Psoas muscle (tissue), 8 donors: ENCODE data around the gene DNAJB11. TPM values are rescaled to one million over a fixed set of nuclear protein-coding genes. Genes with fewer than 3 reads are reported as not detected.
"Not testable (repeated sequence)": the region's sequence is repeated elsewhere in the genome, so short reads cannot be mapped to it uniquely, and the experiment has no call there.

ENCODE experiments used
- ATAC-seq, 4 donors: fragments of 200-7000 bp; cut with Tn5 transposase; one replicate each; pipeline ENCODE4 v1.9.1; 2020; ENCODE audit warnings: moderate library complexity in 3 of 4, mild to moderate bottlenecking in 2 of 4
- DNase-seq, 2 donors: peaks; one replicate each; pipeline ENCODE4 v3.0.0-alpha.2; 2020
- H3K27ac ChIP-seq: fragments of 200-600 bp; one replicate; pipeline ENCODE4 v1.8.0; 2022
- H3K27me3 ChIP-seq, 3 donors: fragments of 200-600 bp in 1 of 3; one replicate each; pipeline versions ENCODE4 v1.6.1 to v1.8.0; 2013 to 2022; ENCODE audit warnings: low read length in 2 of 3, mild to moderate bottlenecking in 2 of 3, moderate library complexity in 1 of 3; ENCODE audit not compliant: insufficient read depth in 3 of 3
- H3K36me3 ChIP-seq, 2 donors: fragments of 200-600 bp in 1 of 2; one replicate each; pipeline versions ENCODE4 v1.6.1 to v1.8.0; 2013 to 2022; ENCODE audit warnings: low read depth in 1 of 2, mild to moderate bottlenecking in 1 of 2, moderate library complexity in 1 of 2; ENCODE audit not compliant: insufficient read depth in 1 of 2
- H3K4me1 ChIP-seq: fragments of 200-600 bp; one replicate; pipeline ENCODE4 v1.8.0; 2022
- H3K4me3 ChIP-seq: fragments of 200-600 bp; one replicate; pipeline ENCODE4 v1.8.0; 2022; ENCODE audit warnings: mild to moderate bottlenecking
- H3K9me3 ChIP-seq: fragments of 200-600 bp; one replicate; pipeline ENCODE4 v1.8.0; 2022
- CTCF ChIP-seq: fragments of 200-600 bp; IDR thresholded peaks from one replicate; pipeline ENCODE4 v1.8.0; 2022; ENCODE audit warnings: antibody characterized with exemption
- WGBS, 3 donors: extraction: QIAGEN DNeasy Blood & Tissue Kit; methylation state at CpG; one replicate each; pipeline versions ENCODE4 v1.1.6 to v1.1.7; 2013; 5-methylcytosine and 5-hydroxymethylcytosine counted together
- intact Hi-C, 2 donors: fragments of 100-400 bp; cut with DNase I; formaldehyde crosslinking; loops; one replicate each; pipeline versions ENCODE4 v1.11.0 to v1.14.2; 2022
- polyA plus RNA-seq, 3 donors: library from polyadenylated mRNA; stranded (reverse); fragments of 200-250 nt; gene quantifications; one replicate each; pipeline ENCODE4 v1.2.3, GENCODE V29; 2013
- total RNA-seq, 4 donors: library from RNA; stranded (reverse); fragmentation: NEBNext Ultra II Directional in 2 of 4; extraction: Animal tissue kit (Norgen Biotek cat#: 25700) in 2 of 4; gene quantifications; one replicate each; pipeline versions ENCODE4 v1.2.1 to v1.2.4, GENCODE V29; 2021 to 2023
- donor health status: healthy with polysubstance abuse.
- donor health status: DM: no; HTN: no; CAD: no; lungs with moderate emphysema.
- donor health status: Bipolar disorder and iron deficiency.
- donor health status: healthy.
- donor health status: DM: yes; HTN: yes; CAD: no.
- donor health status: DM: no; HTN: no; CAD: no.
- donor health status: DM: no; HTN: no; CAD: no.
- donor health status: DM: yes; HTN: yes; CAD: no.

The DNAJB11 gene
- total and polyA plus RNA-seq, 7 donors: 10.3 to 49.2 (median 24.2) TPM

GRCh38 chr3:186530415-186530814 is 40.1 kb upstream of the DNAJB11 start:
- ATAC-seq: no peak
- no peaks in the 10 kb centered on the region for H3K36me3 ChIP-seq
- TF ChIP-seq CTCF: no peak
- no peak overlapping the region for H3K4me3 ChIP-seq
- no peaks in the 10 kb centered on the region for H3K9me3 ChIP-seq
- H3K4me1 ChIP-seq: no peaks in the 10 kb centered on the region
- H3K27me3 ChIP-seq: no peaks in the 10 kb centered on the region
- no peak overlapping the region for H3K27ac ChIP-seq
- no peak for DNase-seq
- intact Hi-C loops: no loop called here

GRCh38 chr3:186531694-186532093 is 38.8 kb upstream of the DNAJB11 start:
- H3K4me3 ChIP-seq, DNase-seq, H3K27me3 ChIP-seq, H3K9me3 ChIP-seq, H3K4me1 ChIP-seq, intact Hi-C loops, H3K36me3 ChIP-seq, H3K27ac ChIP-seq, ATAC-seq: not testable (repeated sequence)
- WGBS, 3 donors: 85 to 98% (median 86%) methylated on average over 3 of the region's 3 CpGs

- H3K4me1 ChIP-seq: no peaks in the 10 kb centered on the region
- no peaks in the 10 kb centered on the region for H3K9me3 ChIP-seq
- H3K4me3 ChIP-seq: no peak overlapping the region
- no peak for DNase-seq
- intact Hi-C loops: no loop called here
- 54 to 72% (median 58%) methylated on average over 1 of the region's 1 CpG for WGBS, 3 donors
- H3K36me3 ChIP-seq: no peaks in the 10 kb centered on the region
- no peak overlapping the region for H3K27ac ChIP-seq
- ATAC-seq: no peak
- no peaks in the 10 kb centered on the region for H3K27me3 ChIP-seq
- no peak for TF ChIP-seq CTCF
Observed at GRCh38 chr3:186532598-186533072, 37.9 kb upstream of the DNAJB11 start.

GRCh38 chr3:186534113-186534669 is 36.3 kb upstream of the DNAJB11 start:
- WGBS, 3 donors: 80 to 85% (median 82%) methylated on average over 6 of the region's 6 CpGs
- no peak for TF ChIP-seq CTCF
- Histone ChIP-seq H3K9me3 (no peaks in the 10 kb centered on the region), H3K4me3 (no peak overlapping the region), H3K4me1 (no peaks in the 10 kb centered on the region), H3K27me3 (no peaks in the 10 kb centered on the region), H3K27ac (no peak overlapping the region), H3K36me3 (peaks cover 4 to 11% of the 10 kb centered on the region in 2 donors)
- ATAC-seq (no peak), DNase-seq (no peak)
- intact Hi-C loops: no loop called here

GRCh38 chr3:186536883-186537844 is 33.4 kb upstream of the DNAJB11 start:
- no peak for DNase-seq
- Histone ChIP-seq H3K4me3 (no peak overlapping the region), H3K36me3 (peaks cover 4 to 11% of the 10 kb centered on the region in 2 donors), H3K27me3 (no peaks in the 10 kb centered on the region), H3K4me1 (no peaks in the 10 kb centered on the region), H3K27ac (no peak overlapping the region), H3K9me3 (no peaks in the 10 kb centered on the region)
- no peak for TF ChIP-seq CTCF
- intact Hi-C loops: no loop called here
- no peak for ATAC-seq
